ENCODE results near the gene FBXO40. TPM values are rescaled to one million over a fixed set of nuclear protein-coding genes. Genes with fewer than 3 reads are reported as not detected.

Gene FBXO40
- total and polyA plus RNA-seq, 4 donors, result 0.05 to 0.08 TPM; not detected in 2

DNA sequence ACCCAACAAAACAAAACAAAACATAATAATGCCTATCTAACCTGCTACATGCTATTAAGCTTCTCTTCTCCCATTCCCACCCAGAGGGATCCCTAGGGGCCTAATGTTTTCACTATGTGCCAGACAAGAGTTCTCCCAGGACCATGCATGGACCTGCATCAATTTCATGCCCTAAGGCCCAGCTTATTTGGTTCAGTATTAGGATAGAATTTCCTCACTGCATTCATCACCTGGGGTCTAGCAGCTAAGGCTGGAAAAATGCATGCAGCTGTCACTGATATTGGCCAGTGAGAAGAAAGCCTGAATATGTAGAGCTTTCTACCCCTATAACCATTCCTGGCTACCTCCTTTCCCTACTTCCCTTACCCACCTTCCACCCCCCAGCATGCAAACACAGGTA is 69.6 kb downstream of the FBXO40 start:
- TF ChIP-seq, protein P1, sequence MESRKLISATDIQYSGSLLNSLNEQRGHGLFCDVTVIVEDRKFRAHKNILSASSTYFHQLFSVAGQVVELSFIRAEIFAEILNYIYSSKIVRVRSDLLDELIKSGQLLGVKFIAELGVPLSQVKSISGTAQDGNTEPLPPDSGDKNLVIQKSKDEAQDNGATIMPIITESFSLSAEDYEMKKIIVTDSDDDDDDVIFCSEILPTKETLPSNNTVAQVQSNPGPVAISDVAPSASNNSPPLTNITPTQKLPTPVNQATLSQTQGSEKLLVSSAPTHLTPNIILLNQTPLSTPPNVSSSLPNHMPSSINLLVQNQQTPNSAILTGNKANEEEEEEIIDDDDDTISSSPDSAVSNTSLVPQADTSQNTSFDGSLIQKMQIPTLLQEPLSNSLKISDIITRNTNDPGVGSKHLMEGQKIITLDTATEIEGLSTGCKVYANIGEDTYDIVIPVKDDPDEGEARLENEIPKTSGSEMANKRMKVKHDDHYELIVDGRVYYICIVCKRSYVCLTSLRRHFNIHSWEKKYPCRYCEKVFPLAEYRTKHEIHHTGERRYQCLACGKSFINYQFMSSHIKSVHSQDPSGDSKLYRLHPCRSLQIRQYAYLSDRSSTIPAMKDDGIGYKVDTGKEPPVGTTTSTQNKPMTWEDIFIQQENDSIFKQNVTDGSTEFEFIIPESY (IDR thresholded peaks at IDR 0.05), result no peak
- no peak for TF ChIP-seq EGR1 (IDR thresholded peaks at IDR 0.05; ENCODE audit: low read depth in 2 of 2)
- TF ChIP-seq FOXA1 (IDR thresholded peaks at IDR 0.05), result no peak
- TF ChIP-seq RXRA (IDR thresholded peaks at IDR 0.05), result no peak
- no peak for TF ChIP-seq FOXA2 (IDR thresholded peaks at IDR 0.05)
- TF ChIP-seq HNF4A (conservative IDR thresholded peaks at IDR 0.05), result no peak
- no peak for TF ChIP-seq NR2F2 (IDR thresholded peaks at IDR 0.05)
- DNase-seq (ENCODE audit: low spot score), result no peak
- Histone ChIP-seq H3K36me3 (ENCODE audit: control insufficient read depth in 4 of 4, insufficient read depth in 3 of 4, low read depth in 1 of 4, low read length in 3 of 4) (peaks cover 7 to 50% (median 45%) of the 10 kb centered on the region in 4 donors), H3K27ac (ENCODE audit: low read depth in 1 of 2, low read length in 2 of 2) (no peak overlapping the region), H3K4me3 (ENCODE audit: low read depth in 1 of 3, low read length in 3 of 3) (no peak overlapping the region), H3K9ac (ENCODE audit: low read depth in 1 of 2, low read length in 2 of 2) (no peak overlapping the region), H3K4me1 (ENCODE audit: control insufficient read depth in 4 of 4, insufficient read depth in 4 of 4, low read length in 3 of 4) (peaks cover 0 to 3% (median 0%) of the 10 kb centered on the region in 4 donors), H3K9me3 (ENCODE audit: control insufficient read depth in 4 of 4, low read length in 3 of 4) (no peaks in the 10 kb centered on the region), H3K27me3 (ENCODE audit: control insufficient read depth in 4 of 4, insufficient read depth in 4 of 4, low read length in 3 of 4) (no peaks in the 10 kb centered on the region)

DNA sequence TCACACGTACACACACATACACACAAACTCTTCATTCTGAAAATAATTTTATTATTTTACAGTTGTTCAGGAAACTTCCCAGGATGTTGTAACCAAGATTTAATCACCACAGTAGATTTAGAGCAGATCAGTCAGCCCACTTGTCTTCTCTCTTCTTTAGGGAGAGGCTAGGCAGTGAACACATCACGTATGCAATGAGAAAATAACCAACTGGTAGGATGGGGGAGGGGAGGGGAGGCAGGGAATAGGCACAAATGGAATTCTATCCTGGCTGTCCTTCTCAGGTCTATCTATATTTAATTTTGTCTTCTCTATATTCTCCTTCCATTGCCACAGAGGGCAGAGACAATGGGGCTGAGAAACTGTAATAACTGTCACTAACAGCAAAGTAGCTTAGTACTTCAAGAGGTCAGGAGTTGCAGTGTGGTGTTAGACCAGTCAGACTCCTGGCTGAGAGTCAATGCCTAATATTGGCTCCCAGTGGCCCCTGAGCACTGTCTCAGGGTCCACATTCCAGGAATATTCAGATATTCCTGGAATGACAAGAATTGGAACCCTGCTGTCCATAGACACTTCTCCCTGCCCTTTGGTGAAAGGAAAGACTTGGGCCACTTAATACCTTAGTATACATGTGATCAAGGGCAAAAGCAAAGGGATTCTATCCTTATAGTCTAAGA is 70.1 kb downstream of the FBXO40 start:
- H3K36me3 ChIP-seq (ENCODE audit: control insufficient read depth in 4 of 4, insufficient read depth in 3 of 4, low read depth in 1 of 4, low read length in 3 of 4), result peaks cover 9 to 55% (median 49%) of the 10 kb centered on the region in 4 donors
- H3K9ac ChIP-seq (ENCODE audit: low read depth in 1 of 2, low read length in 2 of 2), result no peak overlapping the region
- 86% methylated on average over 2 of the region's 2 CpGs for WGBS
- DNase-seq (ENCODE audit: low spot score), result no peak
- H3K9me3 ChIP-seq (ENCODE audit: control insufficient read depth in 4 of 4, low read length in 3 of 4), result no peaks in the 10 kb centered on the region
- H3K27ac ChIP-seq (ENCODE audit: low read depth in 1 of 2, low read length in 2 of 2), result no peak overlapping the region
- H3K4me3 ChIP-seq (ENCODE audit: low read depth in 1 of 3, low read length in 3 of 3), result no peak overlapping the region
- no peaks in the 10 kb centered on the region for H3K27me3 ChIP-seq (ENCODE audit: control insufficient read depth in 4 of 4, insufficient read depth in 4 of 4, low read length in 3 of 4)
- no peak for TF ChIP-seq SP1 (IDR thresholded peaks at IDR 0.05)
- no peak for TF ChIP-seq TAF1 (conservative IDR thresholded peaks at IDR 0.05)
- no peak for TF ChIP-seq YY1 (IDR thresholded peaks at IDR 0.05)
- no peak for TF ChIP-seq FOXA2 (IDR thresholded peaks at IDR 0.05)
- TF ChIP-seq, protein P1 (IDR thresholded peaks at IDR 0.05), result no peak
- no peak for TF ChIP-seq HNF4A (conservative IDR thresholded peaks at IDR 0.05)
- no peak for TF ChIP-seq RXRA (IDR thresholded peaks at IDR 0.05)
- no peak for TF ChIP-seq HNF4G (IDR thresholded peaks at IDR 0.05)
- TF ChIP-seq, protein P2, sequence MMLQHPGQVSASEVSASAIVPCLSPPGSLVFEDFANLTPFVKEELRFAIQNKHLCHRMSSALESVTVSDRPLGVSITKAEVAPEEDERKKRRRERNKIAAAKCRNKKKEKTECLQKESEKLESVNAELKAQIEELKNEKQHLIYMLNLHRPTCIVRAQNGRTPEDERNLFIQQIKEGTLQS (IDR thresholded peaks at IDR 0.05), result no peak
- TF ChIP-seq, protein P3, sequence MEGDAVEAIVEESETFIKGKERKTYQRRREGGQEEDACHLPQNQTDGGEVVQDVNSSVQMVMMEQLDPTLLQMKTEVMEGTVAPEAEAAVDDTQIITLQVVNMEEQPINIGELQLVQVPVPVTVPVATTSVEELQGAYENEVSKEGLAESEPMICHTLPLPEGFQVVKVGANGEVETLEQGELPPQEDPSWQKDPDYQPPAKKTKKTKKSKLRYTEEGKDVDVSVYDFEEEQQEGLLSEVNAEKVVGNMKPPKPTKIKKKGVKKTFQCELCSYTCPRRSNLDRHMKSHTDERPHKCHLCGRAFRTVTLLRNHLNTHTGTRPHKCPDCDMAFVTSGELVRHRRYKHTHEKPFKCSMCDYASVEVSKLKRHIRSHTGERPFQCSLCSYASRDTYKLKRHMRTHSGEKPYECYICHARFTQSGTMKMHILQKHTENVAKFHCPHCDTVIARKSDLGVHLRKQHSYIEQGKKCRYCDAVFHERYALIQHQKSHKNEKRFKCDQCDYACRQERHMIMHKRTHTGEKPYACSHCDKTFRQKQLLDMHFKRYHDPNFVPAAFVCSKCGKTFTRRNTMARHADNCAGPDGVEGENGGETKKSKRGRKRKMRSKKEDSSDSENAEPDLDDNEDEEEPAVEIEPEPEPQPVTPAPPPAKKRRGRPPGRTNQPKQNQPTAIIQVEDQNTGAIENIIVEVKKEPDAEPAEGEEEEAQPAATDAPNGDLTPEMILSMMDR (IDR thresholded peaks at IDR 0.05; ENCODE audit: low read depth, low read length, missing input control), result no peak
- TF ChIP-seq, protein P4, sequence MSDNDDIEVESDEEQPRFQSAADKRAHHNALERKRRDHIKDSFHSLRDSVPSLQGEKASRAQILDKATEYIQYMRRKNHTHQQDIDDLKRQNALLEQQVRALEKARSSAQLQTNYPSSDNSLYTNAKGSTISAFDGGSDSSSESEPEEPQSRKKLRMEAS (IDR thresholded peaks at IDR 0.05), result no peak
- TF ChIP-seq GABPA (IDR thresholded peaks at IDR 0.05 in 1 of 2, conservative IDR thresholded peaks at IDR 0.05 in 1 of 2), result no peak
- no peak for TF ChIP-seq FOXA1 (IDR thresholded peaks at IDR 0.05)
- no peak for TF ChIP-seq NR2F2 (IDR thresholded peaks at IDR 0.05)
- TF ChIP-seq RAD21 (IDR thresholded peaks at IDR 0.05), result no peak
- TF ChIP-seq, protein P5, sequence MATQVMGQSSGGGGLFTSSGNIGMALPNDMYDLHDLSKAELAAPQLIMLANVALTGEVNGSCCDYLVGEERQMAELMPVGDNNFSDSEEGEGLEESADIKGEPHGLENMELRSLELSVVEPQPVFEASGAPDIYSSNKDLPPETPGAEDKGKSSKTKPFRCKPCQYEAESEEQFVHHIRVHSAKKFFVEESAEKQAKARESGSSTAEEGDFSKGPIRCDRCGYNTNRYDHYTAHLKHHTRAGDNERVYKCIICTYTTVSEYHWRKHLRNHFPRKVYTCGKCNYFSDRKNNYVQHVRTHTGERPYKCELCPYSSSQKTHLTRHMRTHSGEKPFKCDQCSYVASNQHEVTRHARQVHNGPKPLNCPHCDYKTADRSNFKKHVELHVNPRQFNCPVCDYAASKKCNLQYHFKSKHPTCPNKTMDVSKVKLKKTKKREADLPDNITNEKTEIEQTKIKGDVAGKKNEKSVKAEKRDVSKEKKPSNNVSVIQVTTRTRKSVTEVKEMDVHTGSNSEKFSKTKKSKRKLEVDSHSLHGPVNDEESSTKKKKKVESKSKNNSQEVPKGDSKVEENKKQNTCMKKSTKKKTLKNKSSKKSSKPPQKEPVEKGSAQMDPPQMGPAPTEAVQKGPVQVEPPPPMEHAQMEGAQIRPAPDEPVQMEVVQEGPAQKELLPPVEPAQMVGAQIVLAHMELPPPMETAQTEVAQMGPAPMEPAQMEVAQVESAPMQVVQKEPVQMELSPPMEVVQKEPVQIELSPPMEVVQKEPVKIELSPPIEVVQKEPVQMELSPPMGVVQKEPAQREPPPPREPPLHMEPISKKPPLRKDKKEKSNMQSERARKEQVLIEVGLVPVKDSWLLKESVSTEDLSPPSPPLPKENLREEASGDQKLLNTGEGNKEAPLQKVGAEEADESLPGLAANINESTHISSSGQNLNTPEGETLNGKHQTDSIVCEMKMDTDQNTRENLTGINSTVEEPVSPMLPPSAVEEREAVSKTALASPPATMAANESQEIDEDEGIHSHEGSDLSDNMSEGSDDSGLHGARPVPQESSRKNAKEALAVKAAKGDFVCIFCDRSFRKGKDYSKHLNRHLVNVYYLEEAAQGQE (IDR thresholded peaks at IDR 0.05), result no peak
- TF ChIP-seq EGR1 (IDR thresholded peaks at IDR 0.05; ENCODE audit: low read depth in 2 of 2), result no peak
- TF ChIP-seq JUND (IDR thresholded peaks at IDR 0.05), result no peak
- peaks cover 0 to 3% (median 0%) of the 10 kb centered on the region in 4 donors for H3K4me1 ChIP-seq (ENCODE audit: control insufficient read depth in 4 of 4, insufficient read depth in 4 of 4, low read length in 3 of 4)
